Tibial artery (tissue), 4 donors: ENCODE data around the gene NHLRC2.
"Not testable (repeated sequence)": the region's sequence is repeated elsewhere in the genome, so short reads cannot be mapped to it uniquely, and the experiment has no call there.

Source experiments
- DNase-seq, 2 donors: peaks; one replicate each; pipeline ENCODE4 v3.0.0-alpha.2; 2019
- H3K27ac ChIP-seq, 2 donors: fragments of 200-600 bp; sonication (generic) in 1 of 2; 1 replicate in 1 of 2; 2 replicates in 1 of 2; pipeline ENCODE4 v1.5.1; 2018 to 2019; ENCODE audit warnings: mild to moderate bottlenecking in 1 of 2
- H3K27me3 ChIP-seq, 2 donors: fragments of 200-600 bp; sonication (generic) in 1 of 2; one replicate each; pipeline versions ENCODE4 v1.5.1 to v1.6.0; 2016 to 2019
- H3K36me3 ChIP-seq, 3 donors: fragments of 200-600 bp; sonication (generic) in 2 of 3; one replicate each; pipeline ENCODE4 v1.5.1; 2016 to 2019; ENCODE audit warnings: mild to moderate bottlenecking in 2 of 3
- H3K4me1 ChIP-seq, 4 donors: fragments of 200-600 bp; sonication (generic) in 2 of 4; 1 replicate in 3 of 4; 2 replicates in 1 of 4; pipeline ENCODE4 v1.5.1; 2016 to 2019
- H3K4me3 ChIP-seq, 2 donors: fragments of 200-600 bp; sonication (generic) in 1 of 2; 1 replicate in 1 of 2; 2 replicates in 1 of 2; pipeline ENCODE4 v1.5.1; 2018 to 2019; ENCODE audit warnings: mild to moderate bottlenecking in 2 of 2
- H3K9me3 ChIP-seq, 3 donors: fragments of 200-600 bp; sonication (generic) in 1 of 3; one replicate each; pipeline ENCODE4 v1.5.1; 2016 to 2019
- CTCF ChIP-seq, 2 experiments: fragments of 200-600 bp in 1 of 2; fragments of 450-650 bp in 1 of 2; IDR thresholded peaks; one replicate each; pipeline ENCODE4 v1.5.1; 2017 to 2019; ENCODE audit warnings: antibody characterized with exemption in 2 of 2, mild to moderate bottlenecking in 1 of 2, moderate library complexity in 1 of 2
- intact Hi-C: fragments of 100-400 bp; cut with DNase I; formaldehyde crosslinking; loops from one replicate; pipeline ENCODE4 v1.15.0; 2023; ENCODE audit warnings: low total_unique reads

Gene NHLRC2

GRCh38 chr10:113820507-113820906 lies 34.0 kb upstream of the NHLRC2 start:
- no peaks in the 10 kb centered on the region for H3K27me3 ChIP-seq
- peaks cover 0 to 10% (median 0%) of the 10 kb centered on the region in 4 donors for H3K4me1 ChIP-seq
- no peak for TF ChIP-seq CTCF (IDR thresholded peaks at IDR 0.05)
- intact Hi-C loops, result no loop called here
- DNase-seq, result no peak
- no peaks in the 10 kb centered on the region for H3K36me3 ChIP-seq
- no peaks in the 10 kb centered on the region for H3K9me3 ChIP-seq
- no peak overlapping the region for H3K4me3 ChIP-seq
- no peak overlapping the region for H3K27ac ChIP-seq

GRCh38 chr10:113821306-113821705 lies 33.2 kb upstream of the NHLRC2 start:
- H3K36me3 ChIP-seq, H3K27me3 ChIP-seq, H3K27ac ChIP-seq, DNase-seq, H3K4me3 ChIP-seq, H3K9me3 ChIP-seq, intact Hi-C loops, H3K4me1 ChIP-seq: not testable (repeated sequence)

- no peaks in the 10 kb centered on the region for H3K36me3 ChIP-seq
- no peak for TF ChIP-seq CTCF (IDR thresholded peaks at IDR 0.05)
- H3K4me3 ChIP-seq, result no peak overlapping the region
- intact Hi-C loops, result no loop called here
- H3K4me1 ChIP-seq, result no peaks in the 10 kb centered on the region
- peaks cover 0 to 1% of the 10 kb centered on the region in 2 donors for H3K27me3 ChIP-seq
- no peak for DNase-seq
- H3K27ac ChIP-seq, result no peak overlapping the region
- no peaks in the 10 kb centered on the region for H3K9me3 ChIP-seq
Measured at GRCh38 chr10:113822174-113822573, 32.3 kb upstream of the NHLRC2 start.

- Histone ChIP-seq H3K4me1 (no peaks in the 10 kb centered on the region), H3K36me3 (no peaks in the 10 kb centered on the region), H3K27me3 (peaks cover 0 to 3% of the 10 kb centered on the region in 2 donors), H3K9me3 (no peaks in the 10 kb centered on the region), H3K4me3 (no peak overlapping the region), H3K27ac (no peak overlapping the region)
- DNase-seq, result no peak
- intact Hi-C loops, result no loop called here
- TF ChIP-seq CTCF (IDR thresholded peaks at IDR 0.05), result no peak
Measured at GRCh38 chr10:113823389-113823788, 31.1 kb upstream of the NHLRC2 start.

- H3K36me3 ChIP-seq, result no peaks in the 10 kb centered on the region
- DNase-seq, result no peak
Measured at GRCh38 chr10:113825791-113826190, 28.7 kb upstream of the NHLRC2 start.

GRCh38 chr10:113828567-113828966 lies 25.9 kb upstream of the NHLRC2 start:
- H3K36me3 ChIP-seq, H3K9me3 ChIP-seq, intact Hi-C loops, H3K4me3 ChIP-seq, H3K27ac ChIP-seq, DNase-seq, H3K27me3 ChIP-seq, H3K4me1 ChIP-seq: not testable (repeated sequence)

More at GRCh38 chr10:113825791-113826190, 28.7 kb upstream of the NHLRC2 start:
- H3K27me3 ChIP-seq, result peaks cover 0 to 3% of the 10 kb centered on the region in 2 donors
- no peaks in the 10 kb centered on the region for H3K4me1 ChIP-seq
- intact Hi-C loops, result no loop called here
- H3K27ac ChIP-seq, result no peak overlapping the region
- no peak for TF ChIP-seq CTCF (IDR thresholded peaks at IDR 0.05)
- H3K4me3 ChIP-seq, result no peak overlapping the region
- H3K9me3 ChIP-seq, result no peaks in the 10 kb centered on the region

GRCh38 chr10:113842171-113842570 lies 12.3 kb upstream of the NHLRC2 start:
- no peak for DNase-seq
- no peak for TF ChIP-seq CTCF (IDR thresholded peaks at IDR 0.05)
- Histone ChIP-seq H3K4me1 (no peaks in the 10 kb centered on the region), H3K36me3 (peaks cover 11 to 32% (median 28%) of the 10 kb centered on the region in 3 donors), H3K27me3 (no peaks in the 10 kb centered on the region), H3K27ac (no peak overlapping the region), H3K4me3 (no peak overlapping the region), H3K9me3 (no peaks in the 10 kb centered on the region)
- intact Hi-C loops, result no loop called here
